ENCODE data around the gene OR2M3.
"Not testable (repeated sequence)": the region's sequence is repeated elsewhere in the genome, so short reads cannot be mapped to it uniquely, and the experiment has no call there.

Gene OR2M3, protein sequence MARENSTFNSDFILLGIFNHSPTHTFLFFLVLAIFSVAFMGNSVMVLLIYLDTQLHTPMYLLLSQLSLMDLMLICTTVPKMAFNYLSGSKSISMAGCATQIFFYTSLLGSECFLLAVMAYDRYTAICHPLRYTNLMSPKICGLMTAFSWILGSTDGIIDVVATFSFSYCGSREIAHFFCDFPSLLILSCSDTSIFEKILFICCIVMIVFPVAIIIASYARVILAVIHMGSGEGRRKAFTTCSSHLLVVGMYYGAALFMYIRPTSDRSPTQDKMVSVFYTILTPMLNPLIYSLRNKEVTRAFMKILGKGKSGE

GRCh38 chr1:248196965-248197364, at the start of gene OR2M3:
TSS of gene OR2M3 (plus strand) at chr1:248197265. CDS start at chr1:248203068, 5,803 bp downstream.
- DNase-seq (ENCODE audit: low spot score): no peak

DNA sequence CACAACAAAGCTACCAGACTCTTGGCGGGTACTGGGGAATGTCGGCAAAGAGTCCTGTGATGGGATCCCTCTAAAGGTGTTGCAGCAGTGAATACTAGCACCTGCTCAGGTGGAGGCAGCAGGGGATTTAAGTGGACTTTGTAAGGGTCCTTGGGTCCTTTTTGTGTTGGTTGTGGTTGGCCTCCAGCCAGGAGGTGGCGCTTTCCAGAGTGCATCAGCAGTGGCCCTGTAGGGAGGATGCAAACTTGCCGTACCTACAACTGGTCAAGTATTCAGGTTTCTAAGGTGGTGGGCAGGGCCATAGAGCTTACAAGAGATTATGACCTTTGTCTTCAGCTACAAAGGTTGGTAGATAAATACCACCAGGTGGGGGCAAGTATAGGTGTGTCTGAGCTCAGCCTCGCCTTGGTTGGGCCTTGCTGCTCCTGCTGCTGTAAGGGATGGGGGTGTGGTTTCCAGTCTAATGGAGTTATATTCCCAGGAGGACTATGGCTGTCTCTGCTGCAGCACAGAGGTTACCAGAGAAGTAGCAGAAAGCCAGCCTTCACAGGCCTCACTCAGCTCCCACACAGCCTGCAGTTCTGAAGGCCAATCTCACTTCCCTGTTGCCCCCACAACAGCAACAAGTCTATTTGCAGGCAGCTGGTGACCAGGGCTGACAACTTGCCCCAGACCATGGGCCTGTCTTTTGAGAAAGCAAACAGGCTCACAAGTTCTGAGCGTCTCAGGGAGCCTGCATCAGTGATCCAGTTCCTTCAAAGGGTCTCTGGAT, 44.8 kb upstream of the OR2M3 start:
- no peak for DNase-seq (ENCODE audit: low spot score)

GRCh38 chr1:248155927-248156326, 41.1 kb upstream of the OR2M3 start:
- no peak for DNase-seq (ENCODE audit: low spot score)

GRCh38 chr1:248158758-248159157, 38.3 kb upstream of the OR2M3 start:
- no peak for DNase-seq (ENCODE audit: low spot score)

DNA sequence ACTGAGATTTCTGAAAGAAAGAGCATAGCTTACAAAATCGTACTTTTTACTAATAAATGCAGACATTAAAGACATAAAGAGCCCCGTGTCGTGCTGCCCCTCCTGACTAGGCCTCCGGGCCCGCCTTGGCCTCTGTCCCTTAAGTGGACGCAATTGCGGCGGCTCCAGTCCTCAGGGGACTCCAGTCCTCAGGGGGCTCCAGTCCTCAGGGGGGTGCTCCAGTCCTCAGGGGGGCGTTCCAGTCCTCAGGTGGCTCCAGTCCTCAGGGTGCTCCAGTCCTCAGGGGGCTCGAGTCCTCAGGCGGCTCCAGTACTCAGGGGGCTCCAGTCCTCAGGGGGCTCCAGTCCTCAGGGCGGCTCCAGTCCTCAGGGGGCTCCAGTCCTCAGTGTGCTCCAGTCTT, 33.0 kb upstream of the OR2M3 start:
- no peak for DNase-seq (ENCODE audit: low spot score)

DNA sequence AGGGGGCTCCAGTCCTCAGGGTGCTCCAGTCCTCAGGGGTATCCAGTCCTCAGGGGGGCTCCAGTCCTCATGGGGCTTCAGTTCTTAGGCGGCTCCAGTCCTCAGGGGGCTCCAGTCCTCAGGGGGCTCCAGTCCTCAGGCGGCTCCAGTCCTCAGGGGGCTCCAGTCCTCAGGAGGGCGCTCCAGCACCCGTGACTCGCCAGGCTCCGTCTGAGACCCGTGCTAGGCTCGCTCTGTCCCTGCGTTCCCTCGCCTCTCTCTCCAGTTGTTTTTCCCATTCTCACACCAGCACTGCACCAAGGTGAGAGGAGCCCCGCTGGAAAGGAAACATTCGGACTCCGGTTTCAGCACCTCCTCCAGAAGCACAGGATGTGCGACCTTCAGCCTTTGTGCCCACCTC, 31.9 kb upstream of the OR2M3 start:
- DNase-seq (ENCODE audit: low spot score): no peak

DNA sequence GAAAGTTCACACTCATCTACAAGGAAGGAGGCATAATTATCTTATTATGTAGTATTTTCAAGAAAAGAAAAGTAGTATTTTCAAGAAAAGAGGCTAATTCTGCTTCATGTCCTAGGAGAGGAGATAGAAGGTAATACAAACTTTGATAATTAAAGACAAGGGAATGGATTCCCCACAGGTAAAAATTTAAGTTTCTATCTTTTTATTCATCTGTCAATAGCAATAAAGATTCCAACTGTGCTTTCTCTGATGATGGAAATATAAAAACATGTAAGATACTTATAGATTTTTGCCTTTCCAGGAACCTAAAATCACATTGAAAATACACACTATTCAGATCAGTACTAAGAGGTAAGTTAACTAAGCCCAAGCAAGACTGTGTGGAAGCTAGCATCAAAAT, 22.5 kb upstream of the OR2M3 start, which contains the start of gene OR2M2:
Gene OR2M2 (plus strand): TSS at position 301 of the 400 bp plus-strand sequence. CDS start 5,165 bp downstream, outside the sequence.
- no peak for DNase-seq (ENCODE audit: low spot score)

- no peak for DNase-seq (ENCODE audit: low spot score)
Measured at GRCh38 chr1:248183996-248184395, 13.1 kb upstream of the OR2M3 start.

DNA sequence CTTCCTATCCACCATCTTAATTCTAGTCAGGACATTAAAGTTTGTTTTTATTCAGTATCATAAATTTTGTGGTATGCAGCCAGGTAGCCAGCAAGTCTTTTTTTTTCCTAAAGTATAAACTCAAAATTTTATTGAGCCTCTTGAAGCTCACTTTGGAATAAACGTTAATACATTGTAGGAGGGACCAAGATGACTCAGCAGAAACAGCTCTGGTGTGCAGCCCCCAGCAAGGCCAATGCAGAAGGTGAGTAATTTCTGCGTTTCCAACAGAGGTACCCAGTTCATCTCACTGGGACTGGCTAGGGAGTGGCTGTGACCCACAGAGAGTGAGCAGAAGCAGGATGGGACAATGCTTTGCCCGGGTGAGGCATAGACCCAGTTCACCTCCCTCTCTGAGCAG, 9.7 kb upstream of the OR2M3 start:
- no peak for DNase-seq (ENCODE audit: low spot score)

DNA sequence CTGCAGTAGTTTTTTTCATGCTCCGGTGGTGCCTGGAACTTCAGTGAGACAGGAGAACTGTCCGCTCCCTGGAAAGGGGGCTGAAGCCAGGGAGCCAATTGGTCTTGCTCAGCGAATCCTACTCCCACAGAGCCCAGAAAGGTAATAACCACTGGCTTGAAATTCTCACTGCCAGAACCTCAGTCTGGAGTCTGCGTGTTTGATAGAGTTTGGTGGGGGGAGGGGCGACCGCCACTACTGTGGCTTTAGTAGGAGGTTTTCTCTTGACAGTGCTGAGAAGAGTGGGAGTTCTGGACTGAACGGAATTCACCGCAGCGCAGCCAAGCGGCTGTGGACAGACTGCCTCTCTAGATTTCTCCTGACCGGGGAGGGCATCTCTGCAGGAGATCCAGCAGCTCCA, 8.0 kb upstream of the OR2M3 start:
- no peak for DNase-seq (ENCODE audit: low spot score)

GRCh38 chr1:248194117-248194516, 2.9 kb upstream of the OR2M3 start:
- DNase-seq (ENCODE audit: low spot score): no peak

DNA sequence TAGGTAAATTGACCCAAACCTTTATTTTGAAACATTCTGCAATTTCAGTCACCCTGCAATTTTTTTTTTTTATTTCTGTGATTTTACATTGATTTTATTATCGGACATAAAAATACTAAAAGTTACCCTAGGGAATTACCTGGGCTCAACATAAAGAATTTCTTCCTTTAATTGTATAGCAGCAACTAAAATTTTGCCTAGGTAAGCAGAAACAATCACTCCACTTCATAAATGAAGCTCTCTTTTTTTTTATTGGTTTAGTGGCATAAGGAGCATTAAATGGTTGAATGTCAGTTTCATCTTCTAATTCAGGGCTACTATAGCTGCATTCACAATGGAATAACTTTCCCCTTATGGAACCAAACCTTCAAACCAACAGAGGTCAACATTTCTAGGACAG, 18.8 kb downstream of the OR2M3 start:
- no peak for DNase-seq (ENCODE audit: low spot score)

GRCh38 chr1:248225537-248225936, 28.5 kb downstream of the OR2M3 start:
- DNase-seq (ENCODE audit: low spot score): no peak

GRCh38 chr1:248229360-248229908, 32.4 kb downstream of the OR2M3 start:
- DNase-seq (ENCODE audit: low spot score): no peak

GRCh38 chr1:248231117-248231516, 34.1 kb downstream of the OR2M3 start, which contains the start of gene OR2M4:
TSS of gene OR2M4 (plus strand) at chr1:248231417. CDS start at chr1:248238929, 7,512 bp downstream.
- no peak for DNase-seq (ENCODE audit: low spot score)

DNA sequence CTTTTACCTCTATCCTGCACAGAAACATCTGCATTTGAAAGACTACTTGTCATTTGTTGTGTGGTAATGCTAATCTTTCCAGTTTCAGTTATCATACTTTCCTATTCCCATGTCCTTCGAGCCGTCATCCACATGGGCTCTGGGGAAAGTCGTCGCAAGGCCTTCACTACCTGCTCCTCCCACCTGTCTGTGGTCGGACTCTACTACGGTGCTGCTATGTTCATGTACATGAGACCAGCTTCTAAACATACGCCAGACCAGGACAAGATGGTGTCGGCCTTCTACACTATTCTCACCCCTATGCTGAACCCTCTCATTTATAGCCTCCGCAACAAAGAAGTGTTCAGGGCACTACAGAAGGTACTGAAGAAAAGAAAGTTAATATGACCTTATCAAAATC, 42.4 kb downstream of the OR2M3 start:
- no peak for DNase-seq (ENCODE audit: low spot score)

DNA sequence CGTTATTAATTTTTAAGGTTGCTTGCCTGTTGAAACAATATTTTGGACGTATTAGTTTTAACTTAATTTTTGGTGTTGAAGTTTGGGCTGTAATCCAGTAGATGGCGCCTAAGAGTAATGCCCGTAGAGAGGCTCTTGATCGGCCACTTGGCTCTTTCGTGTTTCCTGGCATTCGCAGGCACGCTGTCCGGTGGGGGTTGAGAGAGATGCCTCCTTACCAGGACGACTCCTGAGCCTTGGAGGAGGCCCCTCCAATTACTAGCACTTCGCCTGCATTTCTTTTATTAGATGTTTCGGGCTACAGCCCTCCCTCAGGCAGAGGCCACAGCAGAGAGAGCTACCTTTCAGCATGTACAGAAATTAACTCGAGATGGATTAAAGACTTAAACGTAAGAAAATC, 46.1 kb downstream of the OR2M3 start:
- DNase-seq (ENCODE audit: low spot score): no peak

DNA sequence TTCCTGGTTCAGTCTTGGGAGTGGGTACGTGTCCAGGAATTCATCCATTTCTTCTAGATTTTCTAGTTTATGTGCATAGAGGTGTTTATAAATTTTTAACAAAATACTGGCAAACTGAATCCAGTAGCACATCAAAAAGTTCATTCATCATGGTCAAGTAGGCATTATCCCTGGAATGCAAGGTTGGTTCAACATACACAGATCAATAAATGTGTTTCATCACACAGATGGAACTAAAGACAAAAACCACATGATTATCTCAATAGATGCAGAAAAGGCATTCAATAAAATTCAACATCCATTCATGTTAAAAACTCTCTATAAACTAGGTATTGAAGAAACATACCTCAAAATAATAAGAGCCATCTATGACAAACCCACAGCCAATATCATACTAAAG, 62.2 kb downstream of the OR2M3 start:
- not testable (repeated sequence) for DNase-seq (ENCODE audit: low spot score)

Data from left forelimb (tissue), 1 donor.